Stimulated activated CD4-positive, alpha-beta T cell treated with anti-CD3 and anti-CD28 coated beads, Interleukin-12 subunit alpha, Interleukin-12 subunit beta, amount 100 ng/mL, for 48 hours (primary cell): ENCODE results near the gene SRCIN1.

Experiments
- DNase-seq, 3 donors: peaks; one replicate each; pipeline ENCODE4 v3.0.0-alpha.2; 2020; ENCODE audit warnings: low read depth in 2 of 3, low spot score in 1 of 3

Gene SRCIN1

DNA sequence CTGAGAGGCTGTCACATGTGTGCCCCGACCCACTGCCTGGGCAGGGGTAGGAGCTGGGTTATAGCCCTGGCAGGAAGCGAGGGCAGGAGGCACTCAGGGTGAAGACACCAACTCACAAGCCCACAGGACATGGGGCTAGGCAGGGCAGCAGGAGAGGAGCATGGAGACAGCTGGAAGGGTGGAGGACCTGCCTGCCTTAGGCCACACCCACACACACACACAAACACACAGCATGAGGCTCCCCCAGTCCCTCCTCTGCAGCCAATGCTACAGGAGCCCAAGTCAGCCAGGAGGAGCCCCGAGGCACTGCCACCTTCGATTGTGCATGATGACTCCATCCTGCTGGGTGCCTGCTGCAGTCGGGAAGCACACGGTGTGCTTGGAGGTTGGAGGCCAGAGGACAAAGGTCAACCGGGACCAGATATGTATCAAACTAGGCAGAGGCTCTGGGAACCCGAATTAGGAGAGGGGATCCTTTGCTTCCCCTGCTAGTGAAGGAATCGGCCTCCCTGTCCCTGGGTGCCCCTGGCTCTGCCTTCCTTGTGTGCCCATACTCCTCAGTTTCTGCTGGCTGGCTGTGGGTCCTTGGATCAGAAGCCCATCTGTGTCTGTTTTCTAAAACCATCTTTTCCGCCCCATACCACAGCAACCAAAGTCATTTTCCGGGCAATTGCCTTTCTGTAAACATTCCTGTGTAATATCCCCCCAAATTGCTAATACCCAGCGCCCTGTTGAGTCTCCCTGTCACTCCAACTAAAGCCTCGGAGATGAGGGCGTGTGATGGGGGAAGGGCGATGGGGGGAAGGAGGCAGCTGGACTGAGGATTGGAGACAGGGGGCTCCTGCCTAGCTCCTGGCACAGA lies 20.5 kb downstream of the SRCIN1 start:
- no peak for DNase-seq

- DNase-seq: peak; percentile 34 to 57 (median 52)
These were observed 21.3 kb downstream of the SRCIN1 start for GRCh38 chr17:38584350-38584925.

GRCh38 chr17:38583828-38584349 lies 21.9 kb downstream of the SRCIN1 start:
- DNase-seq: no peak

DNA sequence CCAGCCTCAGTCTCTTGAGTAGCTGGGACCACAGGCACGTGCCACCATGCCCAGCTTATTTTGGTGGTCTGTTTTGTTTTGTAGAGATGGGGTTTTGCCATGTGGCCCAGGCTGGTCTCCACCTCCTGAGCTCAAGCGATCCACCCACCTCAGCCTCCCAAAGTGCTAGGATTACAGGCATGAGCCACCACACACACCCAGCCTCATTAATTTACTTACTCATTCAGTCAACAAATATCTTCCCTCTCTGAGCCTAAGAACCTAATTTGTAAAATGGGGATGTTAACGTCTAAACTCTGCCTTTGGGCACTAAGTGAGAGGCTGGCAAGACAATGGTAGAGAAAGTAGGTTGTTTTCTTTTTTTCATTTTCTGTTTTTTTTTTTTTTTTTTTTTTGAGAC lies 22.6 kb downstream of the SRCIN1 start:
- DNase-seq: no peak

DNA sequence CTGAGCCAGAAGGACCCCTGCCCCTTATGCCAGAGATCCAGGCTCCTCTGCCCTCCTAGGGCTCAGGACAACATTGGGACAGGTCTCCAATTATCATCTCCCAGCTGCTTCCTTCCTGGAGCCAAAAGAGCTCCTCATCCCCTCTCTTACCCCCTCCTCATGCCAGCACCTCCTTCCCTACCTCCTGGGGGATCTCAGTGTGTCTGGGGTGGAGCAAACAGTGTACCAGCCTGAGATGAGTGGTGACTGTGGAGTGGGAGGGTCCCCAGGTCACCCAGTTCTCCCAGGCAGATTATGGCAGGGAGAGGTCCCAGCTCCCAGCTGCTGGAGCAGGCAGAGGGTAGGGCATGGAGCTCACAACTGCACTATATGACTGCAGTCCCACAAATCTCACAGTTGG lies 23.7 kb downstream of the SRCIN1 start:
- no peak for DNase-seq

- DNase-seq: peak in 1 of 3 donors; percentile 16
These were observed 25.8 kb downstream of the SRCIN1 start for GRCh38 chr17:38579934-38580333.

GRCh38 chr17:38579083-38579480 lies 26.7 kb downstream of the SRCIN1 start:
- no peak for DNase-seq

DNA sequence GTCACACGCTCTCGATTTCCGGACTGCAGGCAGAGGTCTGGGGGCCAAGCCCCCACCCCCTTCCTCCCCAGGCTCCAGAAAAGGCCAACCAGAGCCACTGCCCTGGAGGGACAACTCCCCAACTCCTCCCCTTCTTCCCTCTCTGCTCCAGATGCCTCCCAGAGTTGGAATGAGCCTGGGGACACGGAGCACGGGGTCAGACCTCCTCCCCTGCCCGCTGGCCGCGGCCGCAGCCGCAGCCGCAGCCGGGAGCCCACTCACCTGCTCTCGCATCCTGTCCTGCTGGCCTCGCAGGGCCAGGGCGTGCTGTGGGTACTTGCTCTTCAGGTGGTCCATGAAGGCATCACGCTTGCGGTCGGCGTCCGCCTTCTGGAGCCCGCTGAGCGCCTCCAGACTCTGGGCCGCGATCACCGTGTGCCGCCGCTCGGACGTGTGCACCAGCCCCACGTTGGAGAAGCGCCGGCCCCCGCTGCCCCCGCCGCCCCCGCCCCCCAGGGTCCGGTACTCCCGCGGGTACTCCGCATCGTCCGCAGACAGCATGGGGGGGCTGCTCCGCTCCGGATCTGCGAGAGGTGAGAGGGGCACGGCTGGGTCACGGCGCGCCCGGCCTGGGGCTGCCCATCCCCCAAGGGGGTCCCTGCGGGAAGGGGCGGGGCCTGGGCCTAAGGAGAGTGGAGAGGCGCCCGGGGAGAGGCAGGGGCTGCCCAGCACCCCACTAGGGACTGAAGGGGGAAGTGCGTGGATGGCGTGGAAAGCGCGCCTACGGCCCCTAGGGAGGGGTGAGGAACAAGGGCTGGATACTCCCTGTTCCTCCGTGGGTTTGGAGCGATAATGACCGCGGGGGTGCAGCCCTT lies 27.3 kb downstream of the SRCIN1 start:
- no peak for DNase-seq

- no peak for DNase-seq
These were observed 28.0 kb downstream of the SRCIN1 start for GRCh38 chr17:38577645-38578173.

GRCh38 chr17:38577244-38577643 lies 28.5 kb downstream of the SRCIN1 start:
- DNase-seq: no peak

DNA sequence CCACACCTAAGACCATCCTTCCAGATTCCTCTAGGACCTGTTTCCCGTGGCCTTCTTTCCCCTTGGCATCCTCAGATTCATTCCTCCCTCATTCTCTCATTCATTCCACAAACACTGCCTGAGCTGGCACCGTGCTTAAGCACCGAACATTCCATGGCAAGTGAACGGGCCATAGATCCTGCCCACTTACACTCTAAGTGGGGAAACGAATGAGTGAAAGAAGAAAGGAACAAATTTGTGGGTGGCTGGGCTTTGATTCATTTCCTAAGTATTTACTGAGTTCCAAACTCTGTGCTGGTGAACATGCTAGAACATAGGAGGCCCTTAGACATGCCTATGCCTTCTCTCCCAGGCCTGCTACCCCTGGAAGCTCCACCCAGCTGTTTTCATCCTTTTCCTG lies 30.0 kb downstream of the SRCIN1 start:
- DNase-seq: no peak

- DNase-seq: no peak
These were observed 31.0 kb downstream of the SRCIN1 start for GRCh38 chr17:38574712-38575111.

DNA sequence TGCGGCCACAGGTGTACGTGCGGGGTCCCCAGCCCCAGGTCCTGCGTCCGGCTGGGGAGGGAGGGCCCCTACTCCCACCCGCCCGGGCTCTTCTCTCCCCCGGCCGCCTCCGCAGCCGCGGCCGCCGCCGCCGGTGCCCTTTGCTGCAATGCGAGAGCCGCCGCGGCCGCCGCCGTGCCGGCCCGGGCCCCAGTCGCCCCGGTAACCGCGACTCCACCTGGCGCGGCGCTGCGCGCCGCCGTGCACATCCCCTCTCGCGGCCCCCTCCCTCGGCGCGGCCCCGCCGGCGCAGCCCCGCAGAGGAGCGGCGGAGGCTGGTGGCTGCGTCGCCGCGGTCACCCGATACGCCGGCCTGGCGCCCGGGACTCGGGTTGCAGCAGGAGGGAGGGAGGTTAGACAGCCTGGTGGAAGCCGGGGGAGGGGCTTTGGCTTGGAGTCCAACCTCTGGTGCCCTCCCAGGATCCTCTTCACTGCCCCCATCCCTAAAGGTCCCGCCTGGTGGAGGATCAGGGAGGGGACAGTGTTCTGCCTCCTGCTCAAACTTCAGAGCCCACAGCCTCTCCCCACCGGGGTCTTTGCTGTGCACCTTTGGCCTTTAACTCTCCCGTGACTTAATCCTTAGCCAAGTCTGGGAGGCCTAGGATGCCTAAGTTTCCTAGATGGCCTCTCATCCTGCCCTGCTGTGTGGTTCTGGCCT lies 32.9 kb downstream of the SRCIN1 start:
- no peak for DNase-seq

GRCh38 chr17:38571833-38572668 lies 33.7 kb downstream of the SRCIN1 start:
- DNase-seq: no peak

GRCh38 chr17:38569701-38570512 lies 35.8 kb downstream of the SRCIN1 start:
- DNase-seq: no peak

GRCh38 chr17:38568845-38569510 lies 36.8 kb downstream of the SRCIN1 start:
- DNase-seq: no peak

DNA sequence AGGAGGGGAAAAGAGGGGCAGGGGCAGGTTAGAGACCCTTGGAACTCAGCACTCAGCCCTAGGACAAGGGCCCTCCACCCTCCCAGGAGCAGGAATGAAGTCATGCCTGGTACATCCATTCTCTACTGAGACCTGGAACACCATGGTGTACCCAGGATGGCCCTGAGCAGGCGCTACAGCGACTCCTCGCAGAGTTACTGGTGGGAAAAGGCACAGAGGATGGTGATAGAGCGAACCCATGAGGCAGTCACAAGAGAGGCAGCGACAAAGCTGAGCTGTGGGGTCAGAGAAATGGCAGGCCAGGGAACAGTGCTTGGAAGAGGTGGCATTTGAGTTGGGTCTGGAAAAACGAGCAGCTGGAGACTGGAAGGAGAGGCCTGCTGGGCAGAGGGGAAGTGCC lies 37.5 kb downstream of the SRCIN1 start:
- DNase-seq: no peak

- no peak for DNase-seq
These were observed 38.4 kb downstream of the SRCIN1 start for GRCh38 chr17:38567350-38567749.

GRCh38 chr17:38566666-38567031 lies 39.1 kb downstream of the SRCIN1 start:
- no peak for DNase-seq
